ENCODE data around the gene NFX1. TPM values are rescaled to one million over a fixed set of nuclear protein-coding genes. Genes with fewer than 3 reads are reported as not detected.

NFX1 gene
- total RNA-seq, 1 experiment from 2014 or later = 15.4 TPM

- Histone ChIP-seq H3K27ac (ENCODE audit: low read length) (peak overlapping the region; percentile 87), H3K79me2 (ENCODE audit: low read length) (no peaks in the 10 kb centered on the region), H3K27me3 (ENCODE audit: low read length) (no peaks in the 10 kb centered on the region), H3K9me2 (replicated peaks; ENCODE audit: low read length) (no peaks in the 10 kb centered on the region), H3K4me1 (ENCODE audit: insufficient read depth, low read length) (peaks cover 35% of the 10 kb centered on the region), H3K9me3 (ENCODE audit: low read length) (no peaks in the 10 kb centered on the region), H3K36me3 (ENCODE audit: low read depth, low read length) (peaks cover 30% of the 10 kb centered on the region), H2AFZ (ENCODE audit: low read length) (no peak overlapping the region), H3F3A (ENCODE audit: low read length, unreplicated experiment) (no peaks in the 10 kb centered on the region), H3K4me2 (ENCODE audit: low read length) (peak overlapping the region; percentile 60), H3K9ac (ENCODE audit: low read length) (peak overlapping the region; percentile 59), H3K4me3 (ENCODE audit: low read length) (no peak overlapping the region), H4K20me1 (ENCODE audit: low read length) (no peaks in the 10 kb centered on the region)
- intact Hi-C loops (cut with micrococcal nuclease) = loop anchor here (1.0 to 2.0 kb wide), 2 partner anchors 20 to 60 kb away; partner anchors contain the start of gene NFX1
- ATAC-seq = peak; percentile 96
- DNase-seq = peak; percentile 87
- no peak for TF ChIP-seq EZH2 (IDR thresholded peaks at IDR 0.05; ENCODE audit: low read length, unreplicated experiment)
- TF ChIP-seq EZH2phosphoT487 (IDR thresholded peaks at IDR 0.05; ENCODE audit: borderline replicate concordance, low read length) = no peak
- no peak for TF ChIP-seq CTCF (conservative IDR thresholded peaks at IDR 0.05; ENCODE audit: low read depth, low read length)
- ChIA-PET CTCF (interaction anchor here (0.8 kb wide), 1 partner anchor 24 kb away, joined by 3 read pairs; no protein-coding TSS in a partner anchor), POLR2A (ENCODE audit: unreplicated experiment) (interaction anchor here (0.6 to 0.8 kb wide), 2 partner anchors 12 to 60 kb away, joined by 5 to 19 read pairs; no protein-coding TSS in a partner anchor)
- no TSS peak for BruUV-seq (replicated peaks)
Measured at GRCh38 chr9:33350310-33350709, 60.0 kb downstream of the NFX1 start.

- no TSS peak for BruUV-seq (replicated peaks)
- Histone ChIP-seq H2AFZ (ENCODE audit: low read length) (no peak overlapping the region), H3K36me3 (ENCODE audit: low read depth, low read length) (peaks cover 17% of the 10 kb centered on the region), H3K79me2 (ENCODE audit: low read length) (no peaks in the 10 kb centered on the region), H3F3A (ENCODE audit: low read length, unreplicated experiment) (no peaks in the 10 kb centered on the region), H3K27ac (ENCODE audit: low read length) (peak overlapping the region; percentile 87; the same call in 1 of the 2 replicates), H3K4me2 (ENCODE audit: low read length) (no peak overlapping the region), H3K4me3 (ENCODE audit: low read length) (no peak overlapping the region), H4K20me1 (ENCODE audit: low read length) (no peaks in the 10 kb centered on the region), H3K9me3 (ENCODE audit: low read length) (no peaks in the 10 kb centered on the region), H3K27me3 (ENCODE audit: low read length) (no peaks in the 10 kb centered on the region), H3K9me2 (replicated peaks; ENCODE audit: low read length) (no peaks in the 10 kb centered on the region), H3K9ac (ENCODE audit: low read length) (no peak overlapping the region), H3K4me1 (ENCODE audit: insufficient read depth, low read length) (peaks cover 36% of the 10 kb centered on the region)
- DNase-seq (peak; percentile 21), ATAC-seq (no peak)
- no peak for TF ChIP-seq CTCF (conservative IDR thresholded peaks at IDR 0.05; ENCODE audit: low read depth, low read length)
- no peak for TF ChIP-seq EZH2 (IDR thresholded peaks at IDR 0.05; ENCODE audit: low read length, unreplicated experiment)
- no peak for TF ChIP-seq EZH2phosphoT487 (IDR thresholded peaks at IDR 0.05; ENCODE audit: borderline replicate concordance, low read length)
- intact Hi-C loops (cut with micrococcal nuclease) = loop anchor here (2.0 kb wide), 1 partner anchor 61 kb away; the partner anchor contains the start of gene NFX1
- POLR2A ChIA-PET (ENCODE audit: unreplicated experiment) = interaction anchor here (1.0 kb wide), 1 partner anchor 61 kb away, joined by 4 read pairs; the partner anchor contains the start of gene NFX1
- CTCF ChIA-PET = no interaction called here
Measured at GRCh38 chr9:33351547-33351946, 61.2 kb downstream of the NFX1 start.

- DNase-seq (peak; percentile 27), ATAC-seq (no peak; the same call in 1 of the 2 replicates)
- BruUV-seq (replicated peaks) = no TSS peak
- H3K27me3 ChIP-seq (ENCODE audit: low read length) = no peaks in the 10 kb centered on the region
- intact Hi-C loops (cut with micrococcal nuclease) = no loop called here
- peaks cover 30% of the 10 kb centered on the region for H3K4me1 ChIP-seq (ENCODE audit: insufficient read depth, low read length)
- no peak overlapping the region for H3K4me2 ChIP-seq (ENCODE audit: low read length)
- no peaks in the 10 kb centered on the region for H3F3A ChIP-seq (ENCODE audit: low read length, unreplicated experiment)
- H2AFZ ChIP-seq (ENCODE audit: low read length) = no peak overlapping the region
- ChIA-PET CTCF (interaction anchor here (0.9 kb wide), 1 partner anchor 20 kb away, joined by 3 read pairs; no protein-coding TSS in a partner anchor), POLR2A (ENCODE audit: unreplicated experiment) (no interaction called here)
- no peaks in the 10 kb centered on the region for H4K20me1 ChIP-seq (ENCODE audit: low read length)
- H3K9me3 ChIP-seq (ENCODE audit: low read length) = no peaks in the 10 kb centered on the region
- H3K79me2 ChIP-seq (ENCODE audit: low read length) = no peaks in the 10 kb centered on the region
- H3K9me2 ChIP-seq (replicated peaks; ENCODE audit: low read length) = no peaks in the 10 kb centered on the region
- no peak overlapping the region for H3K27ac ChIP-seq (ENCODE audit: low read length)
- no peaks in the 10 kb centered on the region for H3K36me3 ChIP-seq (ENCODE audit: low read depth, low read length)
- no peak for TF ChIP-seq CTCF (conservative IDR thresholded peaks at IDR 0.05; ENCODE audit: low read depth, low read length)
- TF ChIP-seq EZH2 (IDR thresholded peaks at IDR 0.05; ENCODE audit: low read length, unreplicated experiment) = no peak
- TF ChIP-seq EZH2phosphoT487 (IDR thresholded peaks at IDR 0.05; ENCODE audit: borderline replicate concordance, low read length) = no peak
- no peak overlapping the region for H3K4me3 ChIP-seq (ENCODE audit: low read length)
- H3K9ac ChIP-seq (ENCODE audit: low read length) = no peak overlapping the region
Measured at GRCh38 chr9:33354651-33355211, 64.4 kb downstream of the NFX1 start.
